Measurements from ENCODE around the gene PRIM2. TPM values are rescaled to one million over a fixed set of nuclear protein-coding genes. Genes with fewer than 3 reads are reported as not detected.
"Not testable (repeated sequence)": the region's sequence is repeated elsewhere in the genome, so short reads cannot be mapped to it uniquely, and the experiment has no call there.

The PRIM2 gene
- total RNA-seq, 2 donors from 2014 or later = 10.4 to 23.1 TPM

GRCh38 chr6:57278570-57278969 lies 38.9 kb upstream of the PRIM2 start:
- Histone ChIP-seq H3K9me3 (no peaks in the 10 kb centered on the region), H3K27me3 (no peaks in the 10 kb centered on the region), H3K4me1 (no peaks in the 10 kb centered on the region), H3K9ac (ENCODE audit: low read depth in 2 of 2, low read length in 2 of 2) (no peak overlapping the region), H3K4me3 (no peak overlapping the region), H3K36me3 (no peaks in the 10 kb centered on the region), H3K27ac (no peak overlapping the region)
- no peak for DNase-seq
- intact Hi-C loops (cut with DNase I) = no loop called here
- TF ChIP-seq CTCF (IDR thresholded peaks at IDR 0.05) = no peak

- H3K36me3 ChIP-seq = no peaks in the 10 kb centered on the region
- no peaks in the 10 kb centered on the region for H3K27me3 ChIP-seq
- TF ChIP-seq CTCF (IDR thresholded peaks at IDR 0.05) = no peak
- H3K9me3 ChIP-seq = no peaks in the 10 kb centered on the region
- no peak overlapping the region for H3K4me3 ChIP-seq
- no peaks in the 10 kb centered on the region for H3K4me1 ChIP-seq
- intact Hi-C loops (cut with DNase I) = no loop called here
- DNase-seq = no peak
- H3K9ac ChIP-seq (ENCODE audit: low read depth in 2 of 2, low read length in 2 of 2) = no peak overlapping the region
- no peak overlapping the region for H3K27ac ChIP-seq
Measured at GRCh38 chr6:57279013-57279412, 38.4 kb upstream of the PRIM2 start.

GRCh38 chr6:57283106-57283505 lies 34.3 kb upstream of the PRIM2 start:
- H3K4me1 ChIP-seq = no peaks in the 10 kb centered on the region
- no peak overlapping the region for H3K9ac ChIP-seq (ENCODE audit: low read depth in 2 of 2, low read length in 2 of 2)
- no peaks in the 10 kb centered on the region for H3K36me3 ChIP-seq
- no peak for TF ChIP-seq CTCF (IDR thresholded peaks at IDR 0.05)
- H3K27ac ChIP-seq = no peak overlapping the region
- H3K4me3 ChIP-seq = no peak overlapping the region
- intact Hi-C loops (cut with DNase I) = no loop called here
- H3K9me3 ChIP-seq = no peaks in the 10 kb centered on the region
- DNase-seq = no peak
- H3K27me3 ChIP-seq = no peaks in the 10 kb centered on the region

GRCh38 chr6:57283911-57284455 lies 33.4 kb upstream of the PRIM2 start:
- no peaks in the 10 kb centered on the region for H3K9me3 ChIP-seq
- DNase-seq = no peak
- no peak overlapping the region for H3K27ac ChIP-seq

GRCh38 chr6:57288136-57288535 lies 29.3 kb upstream of the PRIM2 start:
- intact Hi-C loops (cut with DNase I); H3K27ac ChIP-seq; H3K9ac ChIP-seq (ENCODE audit: low read depth in 2 of 2, low read length in 2 of 2); H3K9me3 ChIP-seq; H3K4me1 ChIP-seq; H3K4me3 ChIP-seq; H3K27me3 ChIP-seq; H3K36me3 ChIP-seq: not testable (repeated sequence)
- peak; percentile 29 for DNase-seq

More at GRCh38 chr6:57283911-57284455, 33.4 kb upstream of the PRIM2 start:
- no peaks in the 10 kb centered on the region for H3K36me3 ChIP-seq
- intact Hi-C loops (cut with DNase I) = no loop called here
- TF ChIP-seq CTCF (IDR thresholded peaks at IDR 0.05) = no peak
- H3K4me1 ChIP-seq = no peaks in the 10 kb centered on the region
- no peak overlapping the region for H3K9ac ChIP-seq (ENCODE audit: low read depth in 2 of 2, low read length in 2 of 2)
- no peaks in the 10 kb centered on the region for H3K27me3 ChIP-seq
- H3K4me3 ChIP-seq = no peak overlapping the region

GRCh38 chr6:57293472-57293871 lies 24.0 kb upstream of the PRIM2 start:
- not testable (repeated sequence) for DNase-seq, H3K4me3 ChIP-seq, H3K9me3 ChIP-seq

More at GRCh38 chr6:57293472-57293871, 24.0 kb upstream of the PRIM2 start:
- H3K27ac ChIP-seq; intact Hi-C loops (cut with DNase I); H3K27me3 ChIP-seq; H3K36me3 ChIP-seq; H3K9ac ChIP-seq (ENCODE audit: low read depth in 2 of 2, low read length in 2 of 2); H3K4me1 ChIP-seq: not testable (repeated sequence)

All from colonic mucosa (tissue), 4 donors.